Measurements from ENCODE around the gene EPHA1. TPM values are rescaled to one million over a fixed set of nuclear protein-coding genes. Genes with fewer than 3 reads are reported as not detected.
"Not testable (repeated sequence)": the region's sequence is repeated elsewhere in the genome, so short reads cannot be mapped to it uniquely, and the experiment has no call there.

EPHA1 gene
- total RNA-seq, 2 donors from 2014 or later: 9.9 to 14.3 TPM

DNA sequence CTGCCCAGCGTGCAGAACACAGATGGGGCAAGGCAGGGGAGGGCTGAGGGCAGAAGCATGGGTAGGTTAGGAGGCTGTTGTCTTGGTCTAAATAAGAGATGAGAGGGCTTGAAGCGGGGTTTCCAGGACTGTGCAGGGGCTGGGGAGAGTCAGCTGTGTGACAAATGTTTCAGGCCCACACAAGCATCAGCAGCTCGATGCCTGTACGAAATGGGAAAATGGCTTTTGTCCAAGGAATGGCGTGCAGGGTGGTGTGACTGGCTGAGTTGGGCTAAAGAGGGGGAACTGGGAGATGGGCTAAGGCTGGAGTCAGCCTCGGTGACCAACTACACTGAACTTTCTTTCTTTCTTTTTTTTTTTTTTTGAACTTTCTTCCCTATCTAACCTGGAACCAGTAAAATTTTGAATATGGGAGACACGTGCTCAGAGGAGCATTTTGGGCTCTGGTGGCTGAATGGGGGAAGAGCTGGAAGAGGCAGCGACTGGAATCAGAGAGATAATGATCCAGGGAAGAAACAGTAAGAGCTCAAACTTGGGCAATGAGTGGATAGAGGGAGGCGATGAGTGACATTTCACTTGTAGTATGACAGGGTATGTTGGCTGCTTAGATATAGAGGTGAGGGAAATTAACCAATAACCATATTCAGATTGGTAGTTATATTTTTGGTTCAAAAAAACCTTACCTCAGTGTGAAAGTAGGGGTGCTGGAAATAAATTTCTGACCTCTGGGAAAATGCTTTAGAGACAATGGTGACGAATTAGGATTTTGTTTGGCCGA, 10.2 kb upstream of the EPHA1 start:
- H3K9me3 ChIP-seq: no peaks in the 10 kb centered on the region
- TF ChIP-seq POLR2A (IDR thresholded peaks at IDR 0.05): no peak
- TF ChIP-seq, protein P1, sequence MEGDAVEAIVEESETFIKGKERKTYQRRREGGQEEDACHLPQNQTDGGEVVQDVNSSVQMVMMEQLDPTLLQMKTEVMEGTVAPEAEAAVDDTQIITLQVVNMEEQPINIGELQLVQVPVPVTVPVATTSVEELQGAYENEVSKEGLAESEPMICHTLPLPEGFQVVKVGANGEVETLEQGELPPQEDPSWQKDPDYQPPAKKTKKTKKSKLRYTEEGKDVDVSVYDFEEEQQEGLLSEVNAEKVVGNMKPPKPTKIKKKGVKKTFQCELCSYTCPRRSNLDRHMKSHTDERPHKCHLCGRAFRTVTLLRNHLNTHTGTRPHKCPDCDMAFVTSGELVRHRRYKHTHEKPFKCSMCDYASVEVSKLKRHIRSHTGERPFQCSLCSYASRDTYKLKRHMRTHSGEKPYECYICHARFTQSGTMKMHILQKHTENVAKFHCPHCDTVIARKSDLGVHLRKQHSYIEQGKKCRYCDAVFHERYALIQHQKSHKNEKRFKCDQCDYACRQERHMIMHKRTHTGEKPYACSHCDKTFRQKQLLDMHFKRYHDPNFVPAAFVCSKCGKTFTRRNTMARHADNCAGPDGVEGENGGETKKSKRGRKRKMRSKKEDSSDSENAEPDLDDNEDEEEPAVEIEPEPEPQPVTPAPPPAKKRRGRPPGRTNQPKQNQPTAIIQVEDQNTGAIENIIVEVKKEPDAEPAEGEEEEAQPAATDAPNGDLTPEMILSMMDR (IDR thresholded peaks at IDR 0.05): no peak
- no peaks in the 10 kb centered on the region for H3K36me3 ChIP-seq (replicated peaks in 1 of 2; ENCODE audit: insufficient read depth in 1 of 2, low read depth in 2 of 2)
- no peaks in the 10 kb centered on the region for H3K27me3 ChIP-seq
- H3K4me1 ChIP-seq: no peaks in the 10 kb centered on the region
- ATAC-seq: no peak
- DNase-seq: no peak
- no peak overlapping the region for H3K27ac ChIP-seq
- 55 to 69% methylated on average over 11 of the region's 11 CpGs for WGBS, 2 donors
- H3K4me3 ChIP-seq: no peak overlapping the region
- intact Hi-C loops (cut with DNase I): loop anchor here (5.0 kb wide), 1 partner anchor 177 kb away; no protein-coding TSS in a partner anchor

DNA sequence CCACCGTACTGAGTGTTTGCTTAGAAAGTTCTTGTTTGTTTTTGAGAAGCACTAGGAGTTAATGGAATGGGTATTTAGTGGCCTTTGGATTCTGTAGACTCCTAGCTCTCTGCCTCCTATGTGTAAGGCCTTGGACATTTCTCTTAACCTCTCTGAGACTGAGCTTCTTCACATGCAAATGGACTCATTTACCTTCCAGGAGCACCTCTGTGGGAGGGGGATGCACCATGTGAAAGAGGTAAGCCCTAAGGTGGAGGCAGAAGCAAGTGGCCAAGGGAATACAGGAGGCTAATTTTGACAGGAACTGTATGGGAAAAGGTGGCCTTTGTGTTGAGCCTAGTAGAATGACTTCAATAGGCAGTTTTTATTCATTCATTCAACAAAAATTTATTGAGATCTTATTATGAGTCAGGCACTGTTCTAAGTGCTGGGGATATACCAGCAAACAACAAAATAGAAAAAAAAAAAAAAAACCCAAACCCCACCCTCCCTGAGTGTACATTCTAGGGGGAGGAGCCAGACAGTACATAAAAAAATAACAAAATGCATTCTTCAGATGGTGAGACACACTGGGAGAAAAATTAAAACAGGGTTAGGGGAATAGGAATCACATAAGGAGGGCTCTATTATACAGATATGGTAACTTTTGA, 9.2 kb upstream of the EPHA1 start:
- ATAC-seq: no peak
- intact Hi-C loops (cut with DNase I): loop anchor here (5.0 kb wide), 1 partner anchor 176 kb away; no protein-coding TSS in a partner anchor
- TF ChIP-seq, protein P1 (IDR thresholded peaks at IDR 0.05): no peak
- TF ChIP-seq POLR2A (IDR thresholded peaks at IDR 0.05): no peak

DNA sequence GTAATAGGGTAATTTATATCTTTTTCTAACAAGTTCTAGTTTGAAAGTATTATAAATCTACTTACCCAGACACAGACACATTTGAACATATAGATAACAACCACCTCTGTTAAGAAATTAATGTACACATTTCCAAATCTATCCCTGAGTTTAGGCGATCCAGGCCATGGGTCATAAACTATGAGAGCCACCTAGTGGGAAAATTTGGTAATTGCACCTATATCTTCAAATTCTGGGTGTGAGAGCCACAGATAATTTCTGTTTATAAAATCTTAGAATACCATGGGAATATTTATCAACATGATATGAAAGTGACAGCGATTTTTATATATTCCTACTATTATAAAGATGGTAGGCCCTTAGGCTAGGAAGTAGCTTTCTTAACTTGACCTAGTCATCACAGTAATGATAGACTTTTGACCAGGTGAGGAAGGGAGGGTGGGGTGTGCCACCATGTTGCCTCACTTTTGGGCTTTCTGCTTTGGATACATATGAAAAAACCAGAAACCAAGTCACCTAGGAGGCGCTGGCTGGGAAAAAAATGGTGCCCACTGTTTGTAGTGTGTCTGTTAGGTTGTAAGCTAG, 8.0 kb upstream of the EPHA1 start:
- peaks cover 10% of the 10 kb centered on the region for H3K4me1 ChIP-seq
- whole genome bisulfite sequencing, 2 donors: 0% methylated on average over 3 of the region's 3 CpGs
- H3K27ac ChIP-seq: no peak overlapping the region
- H3K36me3 ChIP-seq (replicated peaks in 1 of 2; ENCODE audit: insufficient read depth in 1 of 2, low read depth in 2 of 2): no peaks in the 10 kb centered on the region
- TF ChIP-seq, protein P1 (IDR thresholded peaks at IDR 0.05): peak; percentile 48 to 80 (median 67)
- TF ChIP-seq POLR2A (IDR thresholded peaks at IDR 0.05): no peak
- intact Hi-C loops (cut with DNase I): loop anchor here (5.0 kb wide), 1 partner anchor 174 kb away; no protein-coding TSS in a partner anchor
- no peak for DNase-seq
- H3K4me3 ChIP-seq: no peak overlapping the region
- H3K27me3 ChIP-seq: no peaks in the 10 kb centered on the region
- no peaks in the 10 kb centered on the region for H3K9me3 ChIP-seq
- ATAC-seq: peak; percentile 47

More for the DNA sequence above, 9.2 kb upstream of the EPHA1 start:
- H3K4me1 ChIP-seq: peaks cover 2% of the 10 kb centered on the region
- H3K27me3 ChIP-seq: no peaks in the 10 kb centered on the region
- H3K36me3 ChIP-seq (replicated peaks in 1 of 2; ENCODE audit: insufficient read depth in 1 of 2, low read depth in 2 of 2): no peaks in the 10 kb centered on the region
- H3K4me3 ChIP-seq: no peak overlapping the region
- 0 to 29% methylated on average over 1 of the region's 1 CpG for WGBS, 2 donors
- no peak overlapping the region for H3K27ac ChIP-seq
- no peaks in the 10 kb centered on the region for H3K9me3 ChIP-seq
- no peak for DNase-seq

DNA sequence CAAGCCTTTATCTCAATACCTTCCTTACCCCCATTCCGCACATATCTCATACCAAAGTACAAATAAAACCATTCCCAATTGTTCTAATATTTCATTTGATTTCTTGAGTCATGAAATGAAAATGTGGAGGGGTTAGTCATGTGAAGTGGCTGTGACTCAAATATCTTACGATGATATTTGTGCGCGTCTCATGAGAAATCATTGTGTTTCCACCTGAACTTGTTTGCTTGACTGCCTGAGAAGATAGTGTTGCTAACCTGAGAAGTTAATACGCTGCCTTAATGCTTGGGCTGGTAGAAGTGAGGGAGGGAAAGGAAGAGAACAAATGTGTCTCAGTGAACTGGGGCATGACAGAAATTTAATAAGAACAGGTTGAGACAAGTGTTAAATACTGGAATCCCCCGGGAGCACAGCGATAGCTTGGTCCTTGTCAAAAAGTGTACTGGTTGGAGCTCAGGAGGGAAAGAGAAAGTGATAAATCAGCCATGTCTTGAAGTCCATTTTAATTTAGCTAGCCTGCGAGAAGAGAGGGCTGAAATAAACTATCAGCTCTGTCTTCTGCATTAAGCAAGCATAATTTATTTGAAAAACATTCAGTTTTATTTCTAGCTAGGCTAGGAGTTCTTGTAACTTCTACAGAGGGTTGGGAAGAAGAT, 7.2 kb upstream of the EPHA1 start:
- no peaks in the 10 kb centered on the region for H3K36me3 ChIP-seq (replicated peaks in 1 of 2; ENCODE audit: insufficient read depth in 1 of 2, low read depth in 2 of 2)
- H3K9me3 ChIP-seq: no peaks in the 10 kb centered on the region
- no peak for DNase-seq
- ATAC-seq: no peak
- H3K4me1 ChIP-seq: peaks cover 10% of the 10 kb centered on the region
- H3K4me3 ChIP-seq: no peak overlapping the region
- 47 to 56% methylated on average over 8 of the region's 8 CpGs for WGBS, 2 donors
- no peaks in the 10 kb centered on the region for H3K27me3 ChIP-seq
- intact Hi-C loops (cut with DNase I): loop anchor here (5.0 kb wide), 1 partner anchor 174 kb away; no protein-coding TSS in a partner anchor
- no peak for TF ChIP-seq POLR2A (IDR thresholded peaks at IDR 0.05)
- TF ChIP-seq, protein P1 (IDR thresholded peaks at IDR 0.05): no peak
- no peak overlapping the region for H3K27ac ChIP-seq

DNA sequence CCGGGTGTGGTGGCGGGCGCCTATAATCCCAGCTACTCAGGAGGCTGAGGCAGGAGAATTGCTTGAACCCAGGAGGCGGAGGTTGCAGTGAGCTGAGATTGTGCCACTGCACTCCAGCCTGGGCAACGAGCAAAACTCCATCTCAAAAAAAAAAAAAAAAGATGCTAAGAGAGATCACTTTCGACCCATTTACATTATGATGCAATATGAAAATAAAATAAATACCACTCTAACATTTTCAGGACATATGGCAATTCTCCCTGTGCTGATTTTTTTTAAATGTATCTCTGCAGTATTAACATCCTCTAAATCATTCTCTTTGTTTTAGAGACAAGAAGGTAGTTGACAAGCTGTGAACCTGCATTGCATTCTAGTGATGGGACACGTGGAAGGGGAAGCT, 6.6 kb upstream of the EPHA1 start:
- intact Hi-C loops (cut with DNase I): loop anchor here (5.0 kb wide), 1 partner anchor 173 kb away; no protein-coding TSS in a partner anchor
- DNase-seq; ATAC-seq; H3K27ac ChIP-seq; H3K27me3 ChIP-seq; H3K9me3 ChIP-seq; H3K4me3 ChIP-seq; H3K36me3 ChIP-seq (replicated peaks in 1 of 2; ENCODE audit: insufficient read depth in 1 of 2, low read depth in 2 of 2): not testable (repeated sequence)
- H3K4me1 ChIP-seq: peaks cover 10% of the 10 kb centered on the region
- WGBS, 2 donors: 68 to 73% methylated on average over 7 of the region's 7 CpGs

Measured in body of pancreas (tissue), 4 donors.